GM21390 (cell line): ENCODE results near the gene ADD2.
"Not testable (repeated sequence)": the region's sequence is repeated elsewhere in the genome, so short reads cannot be mapped to it uniquely, and the experiment has no call there.

ENCODE experiments used
- ATAC-seq: cut with Tn5 transposase; IDR thresholded peaks from one replicate; pipeline ENCODE4 v1.9.1; 2021; ENCODE audit not compliant: unreplicated experiment

ADD2 gene, protein sequence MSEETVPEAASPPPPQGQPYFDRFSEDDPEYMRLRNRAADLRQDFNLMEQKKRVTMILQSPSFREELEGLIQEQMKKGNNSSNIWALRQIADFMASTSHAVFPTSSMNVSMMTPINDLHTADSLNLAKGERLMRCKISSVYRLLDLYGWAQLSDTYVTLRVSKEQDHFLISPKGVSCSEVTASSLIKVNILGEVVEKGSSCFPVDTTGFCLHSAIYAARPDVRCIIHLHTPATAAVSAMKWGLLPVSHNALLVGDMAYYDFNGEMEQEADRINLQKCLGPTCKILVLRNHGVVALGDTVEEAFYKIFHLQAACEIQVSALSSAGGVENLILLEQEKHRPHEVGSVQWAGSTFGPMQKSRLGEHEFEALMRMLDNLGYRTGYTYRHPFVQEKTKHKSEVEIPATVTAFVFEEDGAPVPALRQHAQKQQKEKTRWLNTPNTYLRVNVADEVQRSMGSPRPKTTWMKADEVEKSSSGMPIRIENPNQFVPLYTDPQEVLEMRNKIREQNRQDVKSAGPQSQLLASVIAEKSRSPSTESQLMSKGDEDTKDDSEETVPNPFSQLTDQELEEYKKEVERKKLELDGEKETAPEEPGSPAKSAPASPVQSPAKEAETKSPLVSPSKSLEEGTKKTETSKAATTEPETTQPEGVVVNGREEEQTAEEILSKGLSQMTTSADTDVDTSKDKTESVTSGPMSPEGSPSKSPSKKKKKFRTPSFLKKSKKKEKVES

GRCh38 chr2:70767699-70768589 is at the start of gene ADD2:
TSS of gene ADD2 (minus strand) at chr2:70768200. CDS start at chr2:70706408, 61,792 bp downstream.
- no peak for ATAC-seq

DNA sequence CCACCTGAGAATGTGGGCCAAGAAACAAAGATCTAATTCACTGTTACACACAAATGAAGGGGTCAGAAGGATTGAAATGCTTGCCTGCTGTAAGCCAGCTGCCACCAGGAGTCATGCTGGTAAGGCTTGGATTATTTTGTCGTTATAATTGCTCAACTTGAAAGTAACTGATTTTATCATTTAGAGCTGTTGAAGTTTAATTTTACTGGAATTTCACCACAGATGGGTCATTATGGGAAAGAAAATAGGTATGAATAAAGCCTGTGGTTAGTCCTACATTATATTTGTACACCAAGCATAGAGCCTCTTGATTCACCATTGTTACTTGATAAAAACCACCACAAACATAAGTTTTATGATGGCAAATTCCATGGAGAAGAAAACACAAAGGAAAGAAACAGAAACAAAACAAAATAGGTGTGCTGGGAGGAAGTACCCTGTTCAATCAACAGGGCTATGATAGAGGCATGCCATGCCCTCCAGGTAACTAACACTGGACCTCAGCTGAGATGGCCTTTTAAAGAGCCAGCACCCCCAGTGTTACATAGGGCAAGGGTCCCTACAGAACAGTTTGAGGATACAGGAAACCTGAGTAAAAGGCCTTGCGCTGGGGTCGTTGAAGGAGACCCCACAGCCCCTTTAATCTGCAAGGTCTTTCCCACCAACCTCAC is 49.4 kb upstream of the ADD2 start:
- ATAC-seq = no peak

DNA sequence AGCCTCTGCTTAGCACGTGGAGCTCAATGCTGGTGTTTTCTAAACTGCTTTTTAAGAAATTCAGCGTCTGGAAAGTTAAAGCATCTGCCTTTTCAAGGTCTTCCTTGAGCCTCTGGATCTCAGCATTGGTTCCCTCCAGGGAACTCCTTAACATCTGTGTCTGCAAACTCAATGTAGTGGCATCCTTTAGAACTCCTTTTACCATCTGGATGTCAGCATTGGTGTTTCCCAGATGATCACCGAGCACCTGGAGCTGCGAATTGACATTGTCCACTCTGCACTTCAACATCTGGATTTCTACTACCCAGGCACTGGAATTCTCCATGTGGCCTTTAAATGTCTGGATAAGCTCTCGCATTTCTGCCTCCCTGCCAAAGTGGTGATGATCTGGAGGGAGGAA is 48.7 kb upstream of the ADD2 start:
- ATAC-seq = no peak

GRCh38 chr2:70808983-70809958 is 41.3 kb upstream of the ADD2 start:
- no peak for ATAC-seq

DNA sequence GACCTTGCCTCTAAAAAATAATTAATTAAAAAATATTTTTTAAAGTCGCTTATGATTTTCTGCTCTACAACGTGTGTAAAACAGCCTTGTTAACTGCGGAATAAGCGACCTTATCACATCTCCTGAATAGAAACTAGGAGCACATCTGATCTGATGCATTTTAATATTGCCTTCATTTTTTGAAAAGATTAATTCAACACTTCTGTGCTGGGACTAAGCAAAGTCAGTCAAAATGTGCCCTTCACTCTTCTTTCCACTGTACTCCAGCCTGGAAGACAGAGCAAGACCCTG is 39.8 kb upstream of the ADD2 start:
- no peak for ATAC-seq

GRCh38 chr2:70807102-70807827 is 39.3 kb upstream of the ADD2 start:
- no peak for ATAC-seq

- ATAC-seq = no peak
Observed at GRCh38 chr2:70806620-70807019, 38.6 kb upstream of the ADD2 start.

DNA sequence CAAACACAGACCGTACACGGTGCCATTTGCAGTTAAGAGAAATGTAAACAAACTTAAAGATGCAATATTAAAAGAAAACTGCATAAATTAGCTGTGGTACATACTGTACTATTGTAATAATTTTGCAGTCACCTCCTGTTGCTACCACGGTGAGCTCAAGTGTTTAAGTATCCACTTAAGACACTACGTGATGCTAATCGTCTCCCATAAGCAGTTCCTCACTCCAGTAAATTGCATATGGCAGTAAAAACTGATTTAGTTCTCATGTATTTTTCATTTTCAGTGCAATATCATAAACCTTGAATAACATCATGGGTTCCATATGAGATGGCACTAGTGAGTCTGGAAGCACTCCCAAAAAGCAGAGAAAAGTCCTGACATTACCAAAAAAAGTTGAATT is 38.0 kb upstream of the ADD2 start:
- no peak for ATAC-seq

- no peak for ATAC-seq
Observed at GRCh38 chr2:70801607-70802263, 33.7 kb upstream of the ADD2 start.

DNA sequence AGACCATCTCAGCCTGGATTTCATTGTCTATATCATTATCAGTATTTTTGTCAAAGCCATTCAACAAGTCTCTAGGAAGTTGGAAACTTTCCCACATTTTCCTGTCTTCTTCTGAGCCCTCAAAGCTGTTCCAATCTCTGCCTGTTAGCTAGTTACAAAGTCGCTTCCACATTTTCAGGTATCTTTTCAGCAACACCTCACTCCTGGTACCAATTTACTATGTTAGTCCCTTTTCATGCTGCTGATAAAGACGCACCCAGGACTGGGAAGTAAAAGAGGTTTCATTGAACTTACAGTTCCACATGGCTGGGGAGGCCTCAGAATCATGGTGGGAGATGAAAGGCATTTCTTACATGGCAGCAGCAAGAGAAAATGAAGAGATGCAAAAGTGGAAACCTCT is 31.7 kb upstream of the ADD2 start:
- no peak for ATAC-seq

GRCh38 chr2:70797996-70798395 is 30.0 kb upstream of the ADD2 start:
- not testable (repeated sequence) for ATAC-seq

- ATAC-seq = no peak
Observed at GRCh38 chr2:70797506-70797905, 29.5 kb upstream of the ADD2 start.

- ATAC-seq = no peak
Observed at GRCh38 chr2:70796262-70796661, 28.3 kb upstream of the ADD2 start.

DNA sequence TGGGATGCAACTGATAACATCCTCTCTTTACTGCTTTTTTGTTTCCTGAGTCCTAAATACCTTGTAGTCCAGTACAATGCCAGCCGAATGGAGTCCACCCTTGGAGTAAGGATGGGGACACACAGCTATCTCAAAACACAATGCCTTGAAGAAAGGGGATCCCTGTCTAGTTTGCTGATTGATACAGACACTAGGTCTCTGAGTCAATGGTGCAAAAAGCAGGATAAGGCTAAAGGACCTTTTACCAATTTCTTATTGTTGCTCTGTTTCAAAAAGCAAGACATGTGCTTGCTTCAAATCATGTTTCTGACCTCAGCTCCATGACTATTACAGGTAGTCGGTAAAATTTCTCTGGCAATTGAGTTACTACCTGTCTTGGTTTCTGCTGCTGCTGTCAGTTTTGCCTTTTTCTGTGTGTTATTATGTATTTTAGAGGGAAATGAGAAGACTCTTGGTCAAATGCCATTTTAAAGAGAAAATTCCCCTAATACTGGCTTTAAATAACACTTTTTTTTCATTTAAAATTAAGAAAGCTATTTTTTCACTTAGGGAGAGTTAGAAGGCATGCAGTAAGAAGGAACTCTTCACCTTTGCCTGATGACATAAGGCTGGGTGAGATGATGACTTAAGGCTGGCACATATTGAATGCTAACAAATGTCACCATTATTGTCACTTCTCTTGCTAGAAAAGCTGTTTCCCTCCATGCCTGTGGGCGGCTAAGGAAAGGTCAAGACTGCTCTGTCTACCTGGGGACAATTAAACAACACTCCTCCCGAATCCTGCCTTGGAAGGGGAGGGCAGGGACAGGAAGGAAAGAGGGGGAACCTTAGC is 27.4 kb upstream of the ADD2 start:
- ATAC-seq = no peak

GRCh38 chr2:70793450-70793849 is 25.4 kb upstream of the ADD2 start:
- ATAC-seq = no peak

DNA sequence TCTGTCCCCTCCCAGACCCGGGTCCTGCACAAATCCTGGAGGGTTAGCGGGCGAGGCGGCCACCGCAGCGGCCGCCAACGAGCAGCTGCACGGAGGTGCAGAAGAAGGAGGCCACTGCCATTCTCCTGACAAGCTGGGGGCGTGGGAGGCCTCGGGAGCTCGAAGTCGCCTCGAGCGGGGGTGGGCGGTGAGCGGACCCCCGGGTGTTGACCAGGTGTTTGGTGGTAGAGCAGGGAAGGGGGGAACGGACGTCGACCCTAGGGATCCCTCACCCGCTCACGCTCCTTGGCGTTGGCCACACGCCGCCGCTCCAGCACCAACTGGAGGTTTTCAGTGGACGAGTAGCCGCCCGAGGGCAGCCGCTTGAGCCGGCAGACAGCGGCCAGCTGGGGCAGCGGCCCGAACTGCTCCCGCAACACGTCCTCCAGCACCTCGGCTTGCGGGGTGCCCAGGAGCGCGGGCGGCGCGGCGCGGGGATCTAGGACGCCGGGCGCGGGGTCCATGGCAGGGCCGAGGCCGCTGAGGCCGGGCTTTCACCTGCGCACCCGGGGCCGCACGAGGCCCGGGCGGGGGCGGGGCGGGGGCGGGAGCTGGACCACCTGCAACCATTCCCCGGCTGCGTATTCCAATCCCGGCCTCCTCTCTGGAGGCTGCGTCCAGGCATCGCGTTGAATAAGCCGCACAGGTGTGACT is 22.3 kb upstream of the ADD2 start, which contains the start of gene FIGLA:
Gene FIGLA (minus strand): TSS at position 508 of the 693 bp plus-strand sequence. CDS start 5 bp downstream, at position 503.
- no peak for ATAC-seq
